Stomach smooth muscle (tissue), 2 donors: ENCODE results near the gene IL1RAPL2.

Source experiments
- H3K27ac ChIP-seq: one replicate; pipeline ENCODE4 v1.7.0; 2013; ENCODE audit warnings: mild to moderate bottlenecking, low read length, inconsistent platforms
- H3K27me3 ChIP-seq, 2 donors: one replicate each; pipeline ENCODE4 v1.7.0; 2013; ENCODE audit warnings: low read length in 2 of 2; ENCODE audit not compliant: insufficient read depth in 2 of 2, control insufficient read depth in 1 of 2
- H3K36me3 ChIP-seq, 2 donors: one replicate each; pipeline ENCODE4 v1.7.0; 2013; ENCODE audit warnings: low read length in 2 of 2; ENCODE audit not compliant: control insufficient read depth in 2 of 2, insufficient read depth in 2 of 2
- H3K4me1 ChIP-seq: one replicate; pipeline ENCODE4 v1.7.0; 2013; ENCODE audit warnings: low read length; ENCODE audit not compliant: control insufficient read depth, insufficient read depth
- H3K4me3 ChIP-seq, 2 donors: one replicate each; pipeline ENCODE4 v1.7.0; 2013; ENCODE audit warnings: low read length in 2 of 2
- H3K9ac ChIP-seq, 2 donors: one replicate each; pipeline ENCODE4 v1.7.0; 2013; ENCODE audit warnings: low read length in 2 of 2, mild to moderate bottlenecking in 1 of 2
- H3K9me3 ChIP-seq, 2 donors: one replicate each; pipeline ENCODE4 v1.7.0; 2013; ENCODE audit warnings: low read length in 2 of 2; ENCODE audit not compliant: control insufficient read depth in 2 of 2
- donor health status: healthy.
- donor health status: Pancreatic carcinoma.

IL1RAPL2 gene

GRCh38 chrX:105468741-105469140, 902.7 kb downstream of the IL1RAPL2 start:
- H3K9me3 ChIP-seq = no peaks in the 10 kb centered on the region
- no peak overlapping the region for H3K9ac ChIP-seq
- H3K27ac ChIP-seq = no peak overlapping the region
- no peaks in the 10 kb centered on the region for H3K4me1 ChIP-seq
- no peaks in the 10 kb centered on the region for H3K27me3 ChIP-seq
- H3K36me3 ChIP-seq = no peaks in the 10 kb centered on the region
- no peak overlapping the region for H3K4me3 ChIP-seq

- no peak overlapping the region for H3K27ac ChIP-seq
- no peaks in the 10 kb centered on the region for H3K36me3 ChIP-seq
- H3K9ac ChIP-seq = no peak overlapping the region
- H3K4me1 ChIP-seq = no peaks in the 10 kb centered on the region
- H3K27me3 ChIP-seq = no peaks in the 10 kb centered on the region
- H3K4me3 ChIP-seq = no peak overlapping the region
- no peaks in the 10 kb centered on the region for H3K9me3 ChIP-seq
Measured at GRCh38 chrX:105471597-105471996, 905.6 kb downstream of the IL1RAPL2 start.

- Histone ChIP-seq H3K9me3 (no peaks in the 10 kb centered on the region), H3K4me3 (no peak overlapping the region), H3K36me3 (no peaks in the 10 kb centered on the region), H3K4me1 (no peaks in the 10 kb centered on the region), H3K27ac (no peak overlapping the region), H3K27me3 (no peaks in the 10 kb centered on the region), H3K9ac (no peak overlapping the region)
Measured at GRCh38 chrX:105475801-105476200, 909.8 kb downstream of the IL1RAPL2 start.

- H3K9me3 ChIP-seq = no peaks in the 10 kb centered on the region
- H3K36me3 ChIP-seq = no peaks in the 10 kb centered on the region
- H3K4me1 ChIP-seq = no peaks in the 10 kb centered on the region
- no peak overlapping the region for H3K27ac ChIP-seq
- H3K9ac ChIP-seq = no peak overlapping the region
- H3K4me3 ChIP-seq = no peak overlapping the region
- no peaks in the 10 kb centered on the region for H3K27me3 ChIP-seq
Measured at GRCh38 chrX:105477351-105477750, 911.4 kb downstream of the IL1RAPL2 start.

GRCh38 chrX:105480646-105481310, 914.8 kb downstream of the IL1RAPL2 start:
- H3K9ac ChIP-seq = no peak overlapping the region
- H3K4me3 ChIP-seq = no peak overlapping the region
- H3K9me3 ChIP-seq = no peaks in the 10 kb centered on the region
- no peaks in the 10 kb centered on the region for H3K27me3 ChIP-seq
- no peaks in the 10 kb centered on the region for H3K4me1 ChIP-seq
- H3K36me3 ChIP-seq = no peaks in the 10 kb centered on the region
- no peak overlapping the region for H3K27ac ChIP-seq

GRCh38 chrX:105483011-105483410, 917.0 kb downstream of the IL1RAPL2 start:
- H3K9ac ChIP-seq = no peak overlapping the region
- no peak overlapping the region for H3K27ac ChIP-seq
- H3K4me3 ChIP-seq = no peak overlapping the region
- H3K4me1 ChIP-seq = no peaks in the 10 kb centered on the region
- no peaks in the 10 kb centered on the region for H3K9me3 ChIP-seq
- no peaks in the 10 kb centered on the region for H3K36me3 ChIP-seq
- no peaks in the 10 kb centered on the region for H3K27me3 ChIP-seq

GRCh38 chrX:105488716-105489115, 922.7 kb downstream of the IL1RAPL2 start:
- Histone ChIP-seq H3K9me3 (no peaks in the 10 kb centered on the region), H3K4me1 (no peaks in the 10 kb centered on the region), H3K36me3 (no peaks in the 10 kb centered on the region), H3K27me3 (no peaks in the 10 kb centered on the region), H3K27ac (no peak overlapping the region), H3K4me3 (no peak overlapping the region), H3K9ac (no peak overlapping the region)

- H3K36me3 ChIP-seq = no peaks in the 10 kb centered on the region
- H3K27me3 ChIP-seq = no peaks in the 10 kb centered on the region
Measured at GRCh38 chrX:105495376-105495775, 929.4 kb downstream of the IL1RAPL2 start.

GRCh38 chrX:105502336-105502735, 936.3 kb downstream of the IL1RAPL2 start:
- no peaks in the 10 kb centered on the region for H3K4me1 ChIP-seq
- H3K27ac ChIP-seq = no peak overlapping the region
- H3K36me3 ChIP-seq = no peaks in the 10 kb centered on the region
- no peaks in the 10 kb centered on the region for H3K27me3 ChIP-seq
- H3K9me3 ChIP-seq = no peaks in the 10 kb centered on the region
- H3K4me3 ChIP-seq = no peak overlapping the region
- H3K9ac ChIP-seq = no peak overlapping the region

More at GRCh38 chrX:105495376-105495775, 929.4 kb downstream of the IL1RAPL2 start:
- Histone ChIP-seq H3K9me3 (no peaks in the 10 kb centered on the region), H3K27ac (no peak overlapping the region), H3K4me3 (no peak overlapping the region), H3K4me1 (no peaks in the 10 kb centered on the region), H3K9ac (no peak overlapping the region)

- no peaks in the 10 kb centered on the region for H3K4me1 ChIP-seq
Measured at GRCh38 chrX:105515561-105515960, 949.6 kb downstream of the IL1RAPL2 start.

GRCh38 chrX:105526431-105526830, 960.4 kb downstream of the IL1RAPL2 start:
- Histone ChIP-seq H3K4me3 (no peak overlapping the region), H3K27ac (no peak overlapping the region), H3K9me3 (no peaks in the 10 kb centered on the region), H3K27me3 (no peaks in the 10 kb centered on the region), H3K4me1 (no peaks in the 10 kb centered on the region), H3K36me3 (no peaks in the 10 kb centered on the region), H3K9ac (no peak overlapping the region)

More at GRCh38 chrX:105515561-105515960, 949.6 kb downstream of the IL1RAPL2 start:
- H3K9me3 ChIP-seq = peaks cover 0 to 2% of the 10 kb centered on the region in 2 donors
- H3K36me3 ChIP-seq = no peaks in the 10 kb centered on the region
- H3K27ac ChIP-seq = no peak overlapping the region
- H3K4me3 ChIP-seq = no peak overlapping the region
- H3K27me3 ChIP-seq = no peaks in the 10 kb centered on the region
- H3K9ac ChIP-seq = no peak overlapping the region
